Muscle of arm (tissue), 14 donors: Measurements from ENCODE around the gene LHX8. TPM values are rescaled to one million over a fixed set of nuclear protein-coding genes. Genes with fewer than 3 reads are reported as not detected.
"Not testable (repeated sequence)": the region's sequence is repeated elsewhere in the genome, so short reads cannot be mapped to it uniquely, and the experiment has no call there.

Experiments used
- DNase-seq: peaks from one replicate; pipeline ENCODE4 v3.0.0-alpha.2; 2013
- long read RNA-seq, 11 donors: transcript quantifications; one replicate each; lab custom pipeline, GENCODE V29; 2026
- polyA plus RNA-seq, 12 donors: library from polyadenylated mRNA; unstranded; fragments of 120-200 nt; gene quantifications; one replicate each; pipeline ENCODE4 v1.2.1, GENCODE V29; 2013; ENCODE audit not compliant: insufficient read length in 12 of 12

Gene LHX8
- under 1 TPM in 7 of 12 donors, not detected in 5; 0.11 to 0.40 (median 0.13) TPM for polyA plus RNA-seq
- long read RNA-seq, donor 1: 0 reads
- long read RNA-seq, donor 2: 0 reads
- long read RNA-seq, donor 3: 0 reads
- long read RNA-seq, donor 4: 0 reads
- long read RNA-seq, donor 5: 0 reads
- long read RNA-seq, donor 6: 0 reads
- long read RNA-seq, donor 7: 0 reads
- long read RNA-seq, donor 8: 0 reads
- long read RNA-seq, donor 9: 0 reads
- long read RNA-seq, donor 10: 0 reads
- long read RNA-seq, donor 11: 0 reads

DNA sequence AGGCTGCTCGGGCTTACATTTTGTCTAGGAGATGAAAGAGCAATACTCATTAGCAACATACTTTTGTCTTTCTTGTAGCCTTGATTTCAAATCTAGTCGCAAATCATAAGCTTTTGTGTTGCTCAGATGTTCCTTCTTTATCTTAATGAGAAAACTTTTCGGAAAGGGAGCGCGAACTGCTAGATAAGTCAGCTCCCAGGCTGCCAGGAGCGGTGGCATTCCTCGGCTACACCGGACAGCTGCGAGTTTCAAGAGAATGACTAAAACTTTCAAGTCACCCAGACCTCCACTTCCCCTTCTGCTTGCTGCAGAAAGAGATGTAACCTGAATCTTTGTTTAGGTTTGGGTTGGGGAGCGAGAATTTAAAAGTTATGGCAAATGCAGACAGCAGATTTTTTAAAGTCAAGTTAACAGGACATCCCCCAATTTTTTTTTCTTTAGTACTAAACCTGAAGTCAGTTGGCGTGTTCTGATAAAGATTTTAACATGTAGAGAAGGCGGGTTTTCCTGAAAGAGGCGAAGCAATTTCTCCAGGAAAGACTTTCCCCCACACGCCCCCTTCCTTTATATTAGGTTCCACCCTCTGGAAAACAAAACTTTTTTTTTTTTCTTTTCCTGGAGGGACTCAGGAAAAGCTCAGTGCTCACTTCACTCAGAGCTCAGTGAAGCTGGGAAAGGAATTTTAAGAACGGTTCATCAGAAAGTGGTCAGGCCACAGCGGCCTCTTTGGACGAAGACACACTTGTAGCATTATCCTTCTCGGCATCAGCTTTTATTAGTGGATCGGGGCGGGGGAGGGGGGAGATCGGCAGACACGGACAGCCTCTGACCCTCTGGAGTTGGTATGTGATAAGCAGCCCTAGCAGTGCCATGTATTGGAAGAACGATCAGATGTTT lies at the start of gene LHX8:
TSS of gene LHX8 (plus strand) at position 639 of the 897 bp plus-strand sequence. CDS start 2,227 bp downstream, outside the sequence.
- no peak for DNase-seq

DNA sequence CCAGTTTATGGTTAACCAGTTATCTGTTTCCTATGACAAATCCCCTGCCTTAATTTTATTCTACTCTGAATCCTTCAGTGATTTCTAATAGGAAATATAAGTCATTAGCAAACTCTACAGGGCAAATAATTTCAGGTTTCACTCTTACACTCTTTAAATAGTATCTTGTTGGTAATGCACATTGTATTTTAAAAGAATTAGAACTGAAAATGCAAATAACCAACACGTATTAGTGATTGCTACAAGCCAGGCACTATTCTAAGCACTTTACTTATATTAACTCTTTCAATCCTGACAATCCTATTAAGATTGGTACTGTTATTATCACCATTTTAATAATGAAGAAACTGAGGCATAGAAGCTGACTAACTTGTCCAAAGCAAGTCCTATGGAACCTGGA lies 48.3 kb upstream of the LHX8 start:
- no peak for DNase-seq

DNA sequence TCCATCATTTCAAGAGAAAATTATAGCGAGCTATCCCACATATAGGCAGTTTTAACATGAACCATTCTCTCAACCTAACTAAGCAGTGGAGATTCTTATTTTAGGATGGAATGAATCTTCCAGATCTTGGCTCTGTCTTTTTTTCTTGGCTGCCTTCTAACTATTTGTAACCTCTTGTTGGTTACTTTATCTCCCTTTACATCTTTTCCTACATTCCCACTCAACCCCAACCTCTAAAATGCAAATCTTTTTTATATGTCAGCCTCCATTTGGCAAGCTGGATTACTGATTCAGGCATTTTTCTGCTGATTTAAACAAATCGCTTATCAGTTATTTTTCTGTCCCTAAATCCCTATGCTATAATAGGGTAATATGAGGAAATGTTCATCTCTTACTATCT lies 46.9 kb upstream of the LHX8 start:
- no peak for DNase-seq

DNA sequence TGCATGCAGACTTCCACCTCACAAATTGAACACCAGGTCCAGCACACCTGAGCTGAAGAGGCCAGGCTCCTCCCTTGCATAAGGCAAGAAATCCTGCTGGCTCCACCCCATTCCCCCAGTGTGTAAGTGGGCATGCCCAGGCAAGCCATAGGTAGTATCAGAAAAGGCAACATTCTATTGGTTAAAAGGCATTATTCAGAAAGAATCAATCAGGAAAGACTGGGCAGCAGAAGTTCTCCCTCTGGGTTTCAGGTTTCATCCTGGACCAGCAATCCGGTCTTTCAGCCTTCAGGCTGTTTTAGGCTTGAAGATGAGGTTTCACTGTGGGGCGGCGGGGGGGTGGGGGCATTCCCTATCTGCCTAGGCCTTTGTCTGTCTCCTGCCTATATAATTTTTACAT lies 42.0 kb upstream of the LHX8 start:
- DNase-seq: no peak

DNA sequence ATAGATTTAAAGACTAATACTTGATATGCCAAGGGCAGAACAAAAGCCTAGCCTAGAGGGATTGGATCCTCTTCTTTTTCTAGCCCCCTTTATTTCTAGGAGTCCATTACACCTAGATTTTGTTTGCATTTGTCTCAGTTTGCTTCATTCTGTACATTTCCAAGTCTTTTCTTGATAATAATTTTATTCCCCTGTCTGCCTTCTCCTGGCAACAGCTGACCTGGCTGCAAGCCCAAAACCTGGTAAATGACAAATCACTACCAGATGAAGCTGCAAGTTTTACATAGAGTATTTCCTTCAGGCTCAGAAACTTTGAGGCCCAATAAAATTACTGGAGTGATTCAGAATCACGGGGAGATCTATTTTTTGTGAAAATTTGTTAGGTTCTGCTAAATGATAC lies 36.5 kb upstream of the LHX8 start:
- DNase-seq: peak; percentile 42

DNA sequence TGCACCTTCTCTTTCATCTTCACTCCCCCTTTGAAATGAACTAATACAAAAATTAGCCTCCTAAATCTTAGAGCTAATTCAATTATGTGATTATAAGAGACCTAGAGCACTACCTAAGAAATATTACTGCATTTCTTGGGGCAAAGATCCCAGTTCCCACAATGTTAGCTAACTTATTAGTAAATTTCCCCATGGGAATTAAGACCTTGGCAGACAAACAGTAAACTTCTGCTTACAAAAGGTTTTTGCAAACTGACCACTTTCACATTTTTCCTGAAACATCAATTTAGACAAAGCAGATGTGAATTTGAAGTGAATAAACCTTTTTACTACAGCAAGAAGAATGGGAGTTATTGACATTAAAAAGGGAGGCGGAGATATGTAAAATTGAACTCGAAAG lies 34.6 kb upstream of the LHX8 start:
- DNase-seq: no peak

DNA sequence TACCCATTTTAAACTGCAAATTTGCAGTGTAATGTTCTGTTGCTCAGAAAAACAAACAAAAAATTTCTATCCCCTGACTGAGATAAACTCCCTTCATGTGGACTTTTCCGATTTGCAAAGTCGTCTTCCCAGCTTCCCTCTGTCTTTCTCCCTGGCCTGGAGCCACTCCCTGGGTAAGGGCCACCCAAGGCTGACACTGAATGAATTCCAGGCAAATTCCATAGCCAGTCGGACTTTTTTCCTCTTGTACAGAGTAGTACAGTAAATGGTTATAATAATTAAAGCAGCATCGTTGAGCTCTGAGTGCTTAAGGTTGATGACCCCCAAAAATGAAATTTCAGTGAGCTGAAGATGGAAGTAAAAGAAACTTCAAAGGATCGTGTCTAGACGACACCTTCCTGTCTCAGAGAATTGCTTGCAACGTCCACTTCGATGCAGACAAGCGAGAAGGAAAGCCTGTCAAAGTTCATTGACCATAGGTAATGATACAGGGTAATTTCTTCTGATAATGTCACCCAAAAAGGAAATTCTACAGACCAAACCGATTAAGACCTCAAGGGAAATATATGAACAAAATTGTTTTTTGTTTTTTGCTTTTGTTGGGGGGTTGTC lies 33.6 kb upstream of the LHX8 start:
- no peak for DNase-seq

DNA sequence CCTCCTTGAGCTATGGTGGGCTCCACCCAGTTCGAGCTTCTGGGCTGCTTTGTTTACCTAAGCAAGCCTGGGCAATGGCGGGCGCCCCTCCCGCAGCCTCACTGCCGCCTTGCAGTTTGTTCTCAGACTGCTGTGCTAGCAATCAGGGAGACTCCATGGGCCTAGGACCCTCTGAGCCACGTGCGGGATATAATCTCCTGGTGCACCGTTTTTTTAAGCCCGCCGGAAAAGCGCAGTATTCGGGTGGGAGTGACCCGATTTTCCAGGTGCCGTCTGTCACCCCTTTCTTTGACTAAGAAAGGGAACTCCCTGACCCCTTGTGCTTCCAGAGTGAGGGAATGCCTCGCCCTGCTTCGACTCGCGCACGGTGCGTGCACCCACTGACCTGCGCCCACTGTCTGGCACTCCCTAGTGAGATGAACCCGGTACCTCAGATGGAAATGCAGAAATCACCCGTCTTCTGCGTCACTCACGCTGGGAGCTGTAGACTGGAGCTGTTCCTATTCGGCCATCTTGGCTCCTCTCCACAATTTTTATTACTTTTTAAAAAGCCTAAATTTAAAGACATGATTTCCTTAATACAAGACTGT lies 21.7 kb upstream of the LHX8 start:
- not testable (repeated sequence) for DNase-seq

DNA sequence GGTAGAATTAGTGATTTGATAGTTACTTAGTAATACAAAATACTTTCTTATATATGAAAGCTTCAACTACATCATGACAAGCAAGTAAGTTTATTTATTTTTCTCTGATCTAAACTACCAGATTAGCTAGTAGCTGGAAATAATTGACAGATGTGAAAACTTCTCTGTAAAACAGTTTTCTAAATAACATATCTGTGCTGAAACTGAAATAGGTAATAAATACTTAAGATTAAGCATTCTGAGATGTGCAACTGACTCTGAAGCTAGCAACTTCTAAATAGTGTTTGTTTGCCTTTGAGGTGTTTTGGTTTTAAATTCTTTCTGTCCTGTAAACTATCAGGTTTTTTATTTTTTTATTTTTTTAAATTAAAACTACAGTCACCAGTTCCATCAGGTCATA lies 18.5 kb upstream of the LHX8 start:
- DNase-seq: no peak

DNA sequence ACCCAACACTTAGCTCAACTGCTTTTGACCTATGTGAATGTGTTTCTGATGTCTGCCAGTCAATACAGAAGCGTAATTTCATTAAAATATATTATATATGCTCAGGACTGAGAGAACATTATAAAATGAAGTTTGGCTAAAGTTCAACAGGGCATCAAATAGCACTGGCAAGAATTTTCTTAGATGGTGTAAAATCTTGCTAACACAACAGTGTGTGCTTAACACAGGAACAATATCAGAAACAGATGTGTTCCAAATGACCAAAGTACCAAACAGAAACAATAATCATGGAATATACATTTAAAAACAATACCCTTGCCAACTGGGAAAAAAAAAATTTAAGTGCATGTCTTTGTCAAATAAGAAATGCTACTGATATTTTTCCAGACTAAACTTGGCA lies 10.4 kb upstream of the LHX8 start:
- DNase-seq: no peak

DNA sequence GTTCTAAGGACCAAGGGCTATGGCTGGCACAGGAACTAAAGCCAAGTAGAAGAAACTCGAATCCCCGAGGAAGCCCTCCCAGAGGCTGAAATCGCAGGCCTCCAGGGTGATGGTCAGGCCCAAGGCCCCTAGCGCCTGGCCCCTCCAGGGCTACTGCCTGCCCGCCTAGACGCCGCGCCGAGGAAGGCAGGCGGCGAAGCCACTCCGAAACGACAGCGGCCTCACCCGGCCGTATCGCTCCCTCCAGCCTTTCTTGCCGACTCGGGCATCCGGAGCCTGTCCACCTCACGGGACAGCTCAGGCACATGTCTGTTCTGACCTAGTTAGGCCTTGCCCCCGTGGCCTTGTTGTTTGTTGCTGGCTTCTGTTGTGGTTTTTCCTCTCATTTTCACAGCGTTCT lies 9.7 kb upstream of the LHX8 start:
- DNase-seq: no peak

DNA sequence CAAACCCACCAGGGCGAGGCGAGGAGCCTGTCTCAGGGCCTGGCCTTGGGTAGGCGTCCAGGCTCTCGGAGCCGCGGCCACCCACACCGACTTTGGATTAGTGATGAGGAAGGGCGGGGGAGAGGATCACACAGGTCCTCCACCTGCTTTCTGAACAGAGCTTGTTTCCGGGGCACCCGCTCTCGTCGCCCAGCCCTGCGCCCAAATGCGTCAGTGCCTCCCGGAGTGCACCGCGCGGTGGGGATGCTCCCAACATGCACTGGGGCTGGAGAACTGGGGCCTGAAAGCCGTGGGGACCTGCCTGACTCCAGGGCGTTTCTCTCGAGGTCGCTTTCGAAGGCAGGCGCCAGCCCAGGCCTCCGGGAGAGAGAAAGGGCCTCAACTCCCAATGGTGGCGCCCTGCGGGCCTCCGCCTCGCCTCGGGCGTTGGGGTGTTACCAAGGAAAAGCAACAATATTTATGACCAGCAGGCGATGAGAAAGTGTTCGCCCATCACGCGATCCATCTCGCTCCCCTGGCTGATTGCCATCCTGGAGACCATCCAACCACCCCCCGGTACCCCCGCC lies 8.9 kb upstream of the LHX8 start:
- no peak for DNase-seq

DNA sequence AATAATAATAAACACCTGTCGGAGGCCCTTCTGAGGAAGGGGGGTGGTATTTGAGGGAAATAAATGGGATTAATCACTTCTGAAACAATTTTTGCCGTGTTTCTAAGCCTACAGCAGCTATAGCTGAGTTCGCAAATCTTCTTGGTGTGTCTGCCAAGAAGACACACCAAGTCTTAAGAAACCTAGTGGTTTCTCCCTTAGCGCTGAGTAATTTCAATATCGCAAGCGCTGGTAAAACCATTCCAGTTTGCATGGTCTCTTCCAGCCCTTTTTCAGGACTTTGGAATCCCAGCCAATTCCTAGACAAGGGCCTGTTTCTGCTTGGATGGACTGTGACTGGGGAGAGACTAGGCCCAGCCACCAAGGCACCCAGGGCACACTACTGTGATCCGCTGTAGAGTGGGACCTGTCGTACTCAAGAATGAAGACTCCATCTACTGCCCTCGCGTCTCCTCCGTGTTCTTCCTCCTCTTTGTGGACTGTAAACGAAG lies 7.5 kb upstream of the LHX8 start:
- no peak for DNase-seq

DNA sequence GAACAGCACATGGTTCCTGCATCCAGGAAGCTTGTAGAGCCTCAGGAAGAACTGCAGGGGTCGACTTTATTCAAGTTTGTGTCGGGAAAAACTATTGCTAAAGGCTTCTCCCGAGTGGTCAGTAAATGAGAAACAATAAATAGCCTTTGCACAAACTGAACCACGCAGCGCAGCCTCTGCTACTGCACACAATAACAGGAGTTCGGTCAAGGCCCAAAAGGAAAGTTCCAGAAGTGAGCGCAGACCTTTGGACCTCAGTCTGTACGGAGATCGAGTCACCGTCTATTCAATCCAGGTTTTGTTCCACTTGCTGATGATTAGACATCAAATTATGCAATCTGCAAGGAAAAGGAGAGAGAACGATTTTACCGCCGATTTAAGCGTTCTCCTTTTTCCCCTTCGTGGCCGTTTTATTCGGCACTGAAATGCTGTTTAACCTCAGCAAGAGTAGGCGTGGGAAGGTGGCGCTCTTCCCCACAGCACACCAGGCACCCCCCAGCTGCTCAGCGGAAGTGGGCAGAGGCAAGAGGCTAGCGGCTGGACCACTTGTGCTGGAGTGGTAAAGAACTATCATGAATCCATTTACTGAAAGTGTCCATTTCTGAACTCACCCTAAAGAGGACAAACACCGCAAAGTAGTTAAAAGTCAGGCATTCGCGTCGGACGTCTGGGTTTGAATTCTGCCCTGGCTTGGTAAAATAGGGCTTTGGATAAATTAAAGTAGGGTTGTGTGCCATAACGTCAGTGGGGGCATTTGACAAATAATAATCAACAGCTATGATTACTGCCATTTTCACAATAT lies 6.1 kb upstream of the LHX8 start:
- DNase-seq: no peak

DNA sequence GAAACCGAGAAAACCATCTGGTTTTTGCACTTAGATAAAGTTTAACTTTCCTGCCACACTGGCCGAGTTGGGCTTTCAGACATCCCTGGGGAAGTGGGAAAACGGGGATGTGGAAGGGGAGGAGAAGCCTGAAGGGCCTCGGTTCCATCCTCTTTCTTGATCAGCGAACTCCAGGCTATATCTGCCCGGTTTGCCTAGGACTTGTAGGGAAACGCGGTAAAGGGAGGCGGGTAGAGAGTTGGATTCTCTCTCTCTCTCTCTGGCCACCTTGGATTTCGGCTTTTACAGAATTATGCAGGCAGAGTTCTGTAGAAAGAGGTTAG lies 4.6 kb upstream of the LHX8 start:
- DNase-seq: no peak

DNA sequence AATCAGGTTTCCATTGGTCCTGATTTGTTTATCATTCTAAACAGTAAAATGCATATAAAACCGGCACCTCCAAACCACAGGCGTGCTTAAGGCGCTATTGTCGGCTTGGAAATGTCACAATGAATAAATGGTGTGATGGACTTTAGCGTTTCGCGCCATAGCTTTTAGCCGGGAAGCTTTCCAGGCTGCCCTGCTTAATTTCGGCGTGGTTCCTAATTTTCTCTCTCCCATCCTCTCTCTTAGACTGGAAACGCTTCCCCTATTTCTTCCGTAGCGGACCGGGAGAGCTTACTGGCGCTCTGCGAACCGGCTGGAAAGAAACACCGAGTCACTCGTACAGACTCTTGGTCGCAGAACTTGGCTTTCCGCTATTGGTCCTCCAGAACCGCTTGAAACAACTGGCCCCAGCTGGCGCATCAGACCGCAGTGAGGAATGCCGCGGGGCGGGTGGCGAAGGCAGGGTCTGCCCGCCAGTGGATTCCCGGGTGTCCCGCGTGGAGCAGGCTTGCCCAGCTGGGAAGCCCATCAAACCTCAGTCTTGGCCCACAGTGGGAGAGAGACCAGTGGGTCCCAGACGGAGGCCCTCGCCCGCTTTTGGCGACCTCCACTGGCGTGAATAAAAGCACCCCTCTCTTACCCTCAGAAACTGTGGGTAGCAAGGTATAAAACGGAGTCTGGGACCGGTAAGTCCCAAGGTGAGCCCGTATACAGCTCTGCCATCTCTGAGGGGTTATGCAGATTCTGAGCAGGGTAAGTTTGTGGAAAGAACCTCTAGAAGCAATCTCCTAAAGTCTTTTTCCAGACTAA lies 4.0 kb upstream of the LHX8 start:
- no peak for DNase-seq

DNA sequence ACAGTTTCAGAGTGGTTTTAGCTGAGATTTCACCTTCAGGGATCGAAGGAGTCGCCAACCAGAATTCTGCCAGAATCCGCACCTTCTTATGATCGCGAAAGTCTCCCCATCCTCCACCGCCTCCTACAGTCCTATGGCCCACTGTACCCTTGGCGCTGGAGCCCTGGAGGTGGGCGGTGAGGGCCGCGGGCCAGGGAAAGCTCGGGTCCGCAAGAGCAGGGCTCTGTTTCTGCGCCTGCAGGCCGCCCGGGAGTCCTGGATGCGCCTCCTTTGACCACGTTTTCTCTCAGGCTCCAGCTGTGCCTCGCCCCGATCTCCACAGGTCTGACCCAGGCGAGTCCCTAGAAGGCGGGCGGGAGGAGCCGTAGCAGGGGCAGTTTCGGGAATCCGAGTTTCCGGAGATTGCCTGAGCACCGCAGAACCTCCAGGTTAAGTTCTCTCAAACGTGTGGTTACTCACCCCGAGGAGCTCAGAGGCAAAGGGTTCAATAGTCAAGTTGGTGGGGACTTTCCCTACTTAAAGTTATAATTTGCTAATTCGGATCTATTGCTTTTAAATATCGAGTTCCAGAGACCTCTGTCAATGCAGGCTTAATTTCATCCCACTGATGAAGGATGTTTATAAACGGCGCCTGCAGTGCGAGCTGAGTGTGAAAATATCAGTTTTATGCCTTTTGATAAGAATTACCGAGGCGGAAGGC lies 3.2 kb upstream of the LHX8 start:
- DNase-seq: no peak

DNA sequence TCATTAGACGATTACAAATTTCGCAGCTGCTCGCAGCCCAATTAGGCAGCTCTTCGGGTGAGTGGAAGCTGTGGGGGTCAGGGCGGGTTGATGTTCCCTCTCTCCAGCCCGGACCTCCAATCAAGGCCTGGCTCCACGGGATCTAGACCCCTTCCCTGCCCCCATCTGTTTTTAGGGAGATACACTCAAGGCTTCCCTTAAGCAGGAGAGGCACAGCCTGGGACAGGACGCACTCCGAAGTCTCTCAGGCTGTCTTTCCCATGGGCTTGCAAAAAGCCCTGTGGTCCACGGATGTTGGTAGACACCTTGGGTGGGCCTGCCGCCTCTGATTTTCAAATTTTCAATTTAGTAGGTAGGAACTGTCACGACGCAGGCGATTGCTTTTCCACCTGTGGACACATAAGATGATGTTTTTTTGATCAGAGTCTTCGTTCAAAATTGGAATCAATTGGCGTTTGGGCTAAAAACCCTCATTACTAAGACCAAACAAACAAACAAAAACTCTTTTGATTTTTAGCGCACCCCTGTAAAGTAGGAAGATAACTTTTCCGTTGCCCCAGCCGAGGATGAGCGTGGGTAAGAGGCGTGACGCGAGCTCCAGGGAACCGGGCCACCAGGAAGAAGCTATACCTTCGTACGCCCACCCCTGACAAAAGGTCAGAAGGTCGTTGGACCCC lies 2.5 kb upstream of the LHX8 start:
- DNase-seq: no peak

DNA sequence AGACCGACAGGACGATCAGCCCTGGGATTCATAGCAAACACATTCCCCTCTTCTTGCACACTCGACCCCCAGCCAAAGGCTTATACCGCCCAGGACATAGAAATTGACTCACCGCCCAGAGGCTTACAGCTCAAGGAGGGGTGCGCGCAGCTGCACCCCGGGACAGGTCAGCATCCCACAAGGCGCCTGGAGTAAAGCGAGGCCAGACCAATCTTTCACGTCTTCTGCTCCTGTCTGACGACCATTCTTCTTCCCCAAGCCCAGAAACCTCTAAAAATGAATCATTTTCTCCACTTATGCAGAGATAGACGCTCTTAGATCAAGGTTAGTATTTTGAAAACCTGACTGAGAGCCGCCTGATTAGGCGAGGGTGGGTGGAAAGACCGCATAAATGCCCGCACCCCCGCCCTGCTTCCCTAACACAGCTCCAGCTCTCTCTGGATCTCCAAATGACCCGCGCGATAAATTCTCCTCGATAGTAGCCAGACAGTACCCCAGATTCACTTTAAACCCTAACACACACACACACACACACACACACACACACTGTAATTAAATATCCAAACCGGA lies 1.9 kb upstream of the LHX8 start:
- DNase-seq: no peak
